Pons (tissue), 1 donor: Measurements from ENCODE around the gene DCAKD.
A peak's percentile ranks its signal among the peaks of the same experiment; 100 is the strongest.

Experiments used
- DNase-seq: peaks from one replicate; pipeline ENCODE4 v3.0.0-alpha.2; 2016; ENCODE audit warnings: low spot score

Gene DCAKD

GRCh38 chr17:45030733-45031132 is 20.7 kb downstream of the DCAKD start:
- no peak for DNase-seq

- DNase-seq = no peak
Observed at GRCh38 chr17:45029758-45030423, 21.5 kb downstream of the DCAKD start.

GRCh38 chr17:45029096-45029495 is 22.3 kb downstream of the DCAKD start:
- DNase-seq = no peak

GRCh38 chr17:45022655-45023339 is 28.6 kb downstream of the DCAKD start:
- no peak for DNase-seq

- no peak for DNase-seq
Observed at GRCh38 chr17:45022288-45022648, 29.2 kb downstream of the DCAKD start.

- DNase-seq = no peak
Observed at GRCh38 chr17:45021607-45022287, 29.7 kb downstream of the DCAKD start.

- no peak for DNase-seq
Observed at GRCh38 chr17:45020354-45021138, 30.9 kb downstream of the DCAKD start.

- peak; percentile 9 for DNase-seq
Observed at GRCh38 chr17:45018848-45019711, 32.4 kb downstream of the DCAKD start.

GRCh38 chr17:45018514-45018847 is 33.0 kb downstream of the DCAKD start:
- DNase-seq = no peak

GRCh38 chr17:45016823-45017222 is 34.6 kb downstream of the DCAKD start:
- DNase-seq = no peak

- DNase-seq = no peak
Observed at GRCh38 chr17:45016237-45016636, 35.2 kb downstream of the DCAKD start.

GRCh38 chr17:45013021-45013997 is 38.1 kb downstream of the DCAKD start:
- DNase-seq = peak; percentile 16

GRCh38 chr17:45011767-45012166 is 39.7 kb downstream of the DCAKD start:
- no peak for DNase-seq

- no peak for DNase-seq
Observed at GRCh38 chr17:45009676-45010467, 41.6 kb downstream of the DCAKD start.

- no peak for DNase-seq
Observed at GRCh38 chr17:45008216-45008615, 43.2 kb downstream of the DCAKD start.

GRCh38 chr17:45006927-45007461 is 44.4 kb downstream of the DCAKD start:
- no peak for DNase-seq

GRCh38 chr17:45005700-45006099 is 45.7 kb downstream of the DCAKD start:
- DNase-seq = no peak

- DNase-seq = no peak
Observed at GRCh38 chr17:45004388-45004787, 47.0 kb downstream of the DCAKD start.

GRCh38 chr17:45003877-45004276 is 47.6 kb downstream of the DCAKD start:
- no peak for DNase-seq
